IMR-90 (cell line): ENCODE measurements around the gene DDX50.

Experiments
- BHLHE40 ChIP-seq: fragments of 150-350 bp; IDR thresholded peaks from 2 replicates; pipeline ENCODE4 v1.6.1; 2016; ENCODE audit warnings: mild to moderate bottlenecking, low read depth, low read length
- MXI1 ChIP-seq: IDR thresholded peaks from 2 replicates; pipeline ENCODE4 v1.6.1; 2012; ENCODE audit warnings: low read depth, mild to moderate bottlenecking, low read length, moderate library complexity, borderline replicate concordance
- POLR2A ChIP-seq: IDR thresholded peaks from 2 replicates; pipeline ENCODE4 v1.6.1; 2012; ENCODE audit warnings: mild to moderate bottlenecking, low read depth, low read length
- SMC3 ChIP-seq: fragments of 150-350 bp; IDR thresholded peaks from 2 replicates; pipeline ENCODE4 v1.6.1; 2016; ENCODE audit warnings: low read depth, mild to moderate bottlenecking, antibody characterized with exemption, low read length, moderate library complexity
- TF ChIP-seq, protein P1 (sequence below): conservative IDR thresholded peaks from 2 replicates; pipeline ENCODE4 v1.5.1; 2012; ENCODE audit warnings: mild to moderate bottlenecking, low read depth, low read length, improper control_type of control experiment
- TF ChIP-seq, protein P2 (sequence below): fragments of 150-350 bp; IDR thresholded peaks from 2 replicates; pipeline ENCODE4 v1.6.1; 2016; ENCODE audit warnings: low read depth, mild to moderate bottlenecking, low read length, moderate library complexity, borderline replicate concordance

DNA sequence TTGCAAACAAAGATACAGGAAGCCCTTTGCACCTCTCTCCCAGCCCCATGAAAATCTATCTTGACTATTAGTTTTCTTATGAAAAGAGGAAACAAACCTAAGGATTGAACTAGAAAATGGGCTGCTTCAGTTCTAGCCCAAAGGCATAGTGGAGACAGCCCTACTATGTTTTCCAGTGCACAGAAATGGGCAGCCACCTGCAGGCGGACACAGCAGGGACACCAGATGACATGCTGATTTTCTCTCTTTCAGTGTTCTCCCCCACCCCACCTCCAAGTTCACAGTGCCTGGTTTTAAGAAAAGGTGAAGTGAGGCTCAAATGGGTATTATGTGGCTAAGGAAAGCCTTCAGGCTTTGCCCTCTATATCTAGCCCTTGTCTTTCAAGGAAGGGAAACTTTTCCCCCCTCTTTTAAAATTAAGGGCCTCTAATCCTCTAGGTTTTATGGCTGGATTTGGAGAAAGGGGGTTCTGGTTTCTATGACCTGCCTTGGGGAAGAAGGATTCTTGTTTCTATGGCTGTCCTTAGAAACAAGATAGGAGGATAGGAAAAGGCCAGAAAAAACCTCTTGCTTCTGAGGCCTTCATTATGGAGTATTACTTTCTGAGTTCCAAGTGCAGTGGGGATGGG is 23.5 kb upstream of the DDX50 start:
- TF ChIP-seq POLR2A = no peak
- TF ChIP-seq, protein P1, sequence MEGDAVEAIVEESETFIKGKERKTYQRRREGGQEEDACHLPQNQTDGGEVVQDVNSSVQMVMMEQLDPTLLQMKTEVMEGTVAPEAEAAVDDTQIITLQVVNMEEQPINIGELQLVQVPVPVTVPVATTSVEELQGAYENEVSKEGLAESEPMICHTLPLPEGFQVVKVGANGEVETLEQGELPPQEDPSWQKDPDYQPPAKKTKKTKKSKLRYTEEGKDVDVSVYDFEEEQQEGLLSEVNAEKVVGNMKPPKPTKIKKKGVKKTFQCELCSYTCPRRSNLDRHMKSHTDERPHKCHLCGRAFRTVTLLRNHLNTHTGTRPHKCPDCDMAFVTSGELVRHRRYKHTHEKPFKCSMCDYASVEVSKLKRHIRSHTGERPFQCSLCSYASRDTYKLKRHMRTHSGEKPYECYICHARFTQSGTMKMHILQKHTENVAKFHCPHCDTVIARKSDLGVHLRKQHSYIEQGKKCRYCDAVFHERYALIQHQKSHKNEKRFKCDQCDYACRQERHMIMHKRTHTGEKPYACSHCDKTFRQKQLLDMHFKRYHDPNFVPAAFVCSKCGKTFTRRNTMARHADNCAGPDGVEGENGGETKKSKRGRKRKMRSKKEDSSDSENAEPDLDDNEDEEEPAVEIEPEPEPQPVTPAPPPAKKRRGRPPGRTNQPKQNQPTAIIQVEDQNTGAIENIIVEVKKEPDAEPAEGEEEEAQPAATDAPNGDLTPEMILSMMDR = no peak
- TF ChIP-seq MXI1 = no peak
- no peak for TF ChIP-seq SMC3
- TF ChIP-seq, protein P2, sequence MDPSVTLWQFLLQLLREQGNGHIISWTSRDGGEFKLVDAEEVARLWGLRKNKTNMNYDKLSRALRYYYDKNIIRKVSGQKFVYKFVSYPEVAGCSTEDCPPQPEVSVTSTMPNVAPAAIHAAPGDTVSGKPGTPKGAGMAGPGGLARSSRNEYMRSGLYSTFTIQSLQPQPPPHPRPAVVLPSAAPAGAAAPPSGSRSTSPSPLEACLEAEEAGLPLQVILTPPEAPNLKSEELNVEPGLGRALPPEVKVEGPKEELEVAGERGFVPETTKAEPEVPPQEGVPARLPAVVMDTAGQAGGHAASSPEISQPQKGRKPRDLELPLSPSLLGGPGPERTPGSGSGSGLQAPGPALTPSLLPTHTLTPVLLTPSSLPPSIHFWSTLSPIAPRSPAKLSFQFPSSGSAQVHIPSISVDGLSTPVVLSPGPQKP = no peak
- TF ChIP-seq BHLHE40 = no peak
